Panc1 (cell line): Measurements from ENCODE around the gene EPHA3.

Experiments used
- POLR2AphosphoS5 ChIP-seq: IDR thresholded peaks from 2 replicates; pipeline ENCODE4 v1.6.1; 2012; ENCODE audit warnings: mild to moderate bottlenecking, low read depth, low read length, moderate library complexity
- REST ChIP-seq, 2 experiments: IDR thresholded peaks; 2 replicates each; pipeline ENCODE4 v1.6.1; 2011 to 2012; ENCODE audit warnings: low read depth in 2 of 2, control low read depth in 1 of 2, low read length in 1 of 2, mild to moderate bottlenecking in 1 of 2, moderate library complexity in 1 of 2; ENCODE audit not compliant: insufficient read depth in 1 of 2
- SIN3A ChIP-seq: IDR thresholded peaks from 2 replicates; pipeline ENCODE4 v1.6.1; 2012; ENCODE audit warnings: low read depth, mild to moderate bottlenecking, low read length, moderate library complexity, borderline replicate concordance; ENCODE audit not compliant: insufficient read depth
- TCF7L2 ChIP-seq: IDR thresholded peaks from 2 replicates; pipeline ENCODE4 v1.6.1; 2011; ENCODE audit warnings: mild to moderate bottlenecking, low read depth, low read length, inconsistent platforms
- TF ChIP-seq, protein P1 (sequence below): fragments of 450-650 bp; IDR thresholded peaks from 2 replicates; pipeline ENCODE4 v1.5.1; 2017; ENCODE audit warnings: mild to moderate bottlenecking

- TF ChIP-seq, protein P1, sequence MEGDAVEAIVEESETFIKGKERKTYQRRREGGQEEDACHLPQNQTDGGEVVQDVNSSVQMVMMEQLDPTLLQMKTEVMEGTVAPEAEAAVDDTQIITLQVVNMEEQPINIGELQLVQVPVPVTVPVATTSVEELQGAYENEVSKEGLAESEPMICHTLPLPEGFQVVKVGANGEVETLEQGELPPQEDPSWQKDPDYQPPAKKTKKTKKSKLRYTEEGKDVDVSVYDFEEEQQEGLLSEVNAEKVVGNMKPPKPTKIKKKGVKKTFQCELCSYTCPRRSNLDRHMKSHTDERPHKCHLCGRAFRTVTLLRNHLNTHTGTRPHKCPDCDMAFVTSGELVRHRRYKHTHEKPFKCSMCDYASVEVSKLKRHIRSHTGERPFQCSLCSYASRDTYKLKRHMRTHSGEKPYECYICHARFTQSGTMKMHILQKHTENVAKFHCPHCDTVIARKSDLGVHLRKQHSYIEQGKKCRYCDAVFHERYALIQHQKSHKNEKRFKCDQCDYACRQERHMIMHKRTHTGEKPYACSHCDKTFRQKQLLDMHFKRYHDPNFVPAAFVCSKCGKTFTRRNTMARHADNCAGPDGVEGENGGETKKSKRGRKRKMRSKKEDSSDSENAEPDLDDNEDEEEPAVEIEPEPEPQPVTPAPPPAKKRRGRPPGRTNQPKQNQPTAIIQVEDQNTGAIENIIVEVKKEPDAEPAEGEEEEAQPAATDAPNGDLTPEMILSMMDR, result no peak
- TF ChIP-seq POLR2AphosphoS5 (no peak), SIN3A (no peak), REST (IDR thresholded peaks at IDR 0.05; ENCODE audit: insufficient read depth in 1 of 2, low read depth in 2 of 2, low read length in 1 of 2) (no peak), TCF7L2 (no peak)
These were observed 256.9 kb downstream of the EPHA3 start for GRCh38 chr3:89364314-89364713.
